AG09309 (cell line): ENCODE measurements around the gene GNB1.

Source experiments
- DNase-seq: peaks from one replicate; pipeline ENCODE4 v3.0.0-alpha.2; 2010; ENCODE audit warnings: low read depth
- H3K4me3 ChIP-seq: 2 replicates; pipeline ENCODE4 v1.5.1; 2011; ENCODE audit warnings: mild to moderate bottlenecking, low read depth, low read length, moderate library complexity; ENCODE audit not compliant: control insufficient read depth
- CTCF ChIP-seq: IDR thresholded peaks from 2 replicates; pipeline ENCODE4 v1.5.1; 2011; ENCODE audit warnings: mild to moderate bottlenecking, low read depth, low read length, inconsistent platforms; ENCODE audit not compliant: insufficient read depth, control insufficient read depth; ENCODE audit errors: missing control alignments

GNB1 gene

GRCh38 chr1:1877865-1878436, 12.9 kb downstream of the GNB1 start:
- no peak for TF ChIP-seq CTCF
- no peak overlapping the region for H3K4me3 ChIP-seq
- no peak for DNase-seq

DNA sequence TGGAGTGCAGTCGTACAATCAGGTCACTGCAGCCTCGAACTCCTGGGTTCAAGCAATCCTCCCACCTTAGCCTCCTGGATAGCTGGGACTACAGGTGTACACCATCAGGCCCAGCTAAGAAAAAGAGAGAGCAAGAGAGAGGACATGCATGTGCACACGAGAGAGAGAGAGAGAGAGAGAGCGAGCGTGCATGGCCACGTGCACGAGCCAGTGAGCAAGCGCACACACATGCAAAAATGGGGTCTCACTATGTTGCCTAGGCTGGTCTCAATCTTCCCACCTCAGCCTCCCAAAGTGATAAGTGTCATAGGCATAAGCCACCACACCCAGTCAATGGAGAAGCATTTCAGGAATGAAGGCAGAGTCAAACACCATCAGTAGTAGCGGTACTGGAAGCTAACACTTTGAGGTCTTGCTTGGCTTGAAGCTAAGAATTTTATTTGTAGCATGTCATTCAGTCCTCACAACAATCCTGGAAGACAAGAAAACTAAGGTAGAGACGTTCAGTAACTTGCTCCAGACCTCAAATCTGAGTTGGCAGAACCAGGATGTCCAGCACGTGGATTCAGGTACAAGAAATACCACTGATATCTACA, 14.5 kb downstream of the GNB1 start:
- H3K4me3 ChIP-seq = no peak overlapping the region
- DNase-seq = no peak
- no peak for TF ChIP-seq CTCF

GRCh38 chr1:1875932-1876331, 15.0 kb downstream of the GNB1 start:
- no peak for DNase-seq
- no peak overlapping the region for H3K4me3 ChIP-seq
- no peak for TF ChIP-seq CTCF

DNA sequence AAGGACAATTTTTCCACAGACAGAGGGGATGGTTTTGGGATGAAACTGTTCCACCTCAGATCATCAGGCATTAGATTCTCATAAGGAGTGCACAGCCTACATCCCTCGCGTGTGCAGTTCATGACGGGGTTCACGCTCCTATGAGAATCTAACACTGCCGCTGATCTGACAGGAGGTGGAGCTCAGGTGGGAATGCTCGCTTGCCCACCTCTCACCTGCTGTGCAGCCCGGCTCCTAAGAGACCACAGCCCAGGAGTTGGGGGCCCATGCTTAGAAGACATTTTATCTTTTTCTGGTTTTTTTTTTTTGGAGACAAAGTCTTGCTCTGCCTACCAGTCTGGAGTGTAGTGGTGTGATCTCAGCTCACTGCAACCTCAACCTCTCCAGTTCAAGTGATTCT, 16.0 kb downstream of the GNB1 start:
- H3K4me3 ChIP-seq = no peak overlapping the region
- no peak for TF ChIP-seq CTCF
- DNase-seq = no peak

- DNase-seq = no peak
- no peak for TF ChIP-seq CTCF
- no peak overlapping the region for H3K4me3 ChIP-seq
Measured at GRCh38 chr1:1873186-1873585, 17.7 kb downstream of the GNB1 start.

DNA sequence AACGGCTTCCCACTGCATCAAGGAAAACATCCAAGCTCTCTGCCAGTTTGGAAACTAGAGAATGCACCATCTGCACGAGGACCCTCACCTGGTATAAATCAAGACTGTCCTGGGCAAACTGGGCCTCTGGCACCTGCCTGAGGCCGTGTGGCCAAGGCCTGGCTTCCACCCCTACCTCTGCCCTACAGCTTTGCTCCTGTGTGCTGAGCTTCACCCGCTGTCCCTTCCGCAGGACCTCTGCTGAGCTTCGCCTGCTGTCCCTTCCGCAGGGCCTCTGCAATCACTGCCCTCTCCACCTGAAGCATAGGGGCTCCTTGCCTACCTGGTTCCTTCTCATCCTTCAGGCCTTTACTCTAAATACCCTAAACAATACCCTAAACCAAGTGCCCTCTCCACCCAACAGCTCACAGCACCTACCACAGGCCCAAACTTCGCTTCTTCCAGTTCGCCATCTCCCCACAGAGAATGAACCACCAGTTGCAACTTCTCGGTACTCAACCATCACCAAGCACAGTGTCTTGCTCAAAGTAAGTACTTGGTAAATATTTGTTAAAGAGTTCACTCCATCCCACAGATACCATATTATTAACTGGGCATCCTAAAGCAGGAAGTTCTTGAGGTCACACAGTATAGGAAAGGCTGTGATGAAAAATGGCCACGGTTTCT, 18.4 kb downstream of the GNB1 start:
- H3K4me3 ChIP-seq = no peak overlapping the region
- DNase-seq = no peak
- no peak for TF ChIP-seq CTCF
